Hematopoietic multipotent progenitor cell treated with erythropoietin and hydrocortisone succinate and interleukin-3 and kit ligand, for 8 days (in vitro differentiated cells): ENCODE measurements around the gene TRIM63.
A peak's percentile ranks its signal among the peaks of the same experiment; 100 is the strongest.

Experiments used
- DNase-seq: peaks from one replicate; pipeline ENCODE4 v3.0.0-alpha.2; 2015

TRIM63 gene

GRCh38 chr1:26084091-26084561 is 16.7 kb upstream of the TRIM63 start:
- no peak for DNase-seq

GRCh38 chr1:26083208-26083607 is 15.8 kb upstream of the TRIM63 start:
- no peak for DNase-seq

GRCh38 chr1:26082020-26082350 is 14.6 kb upstream of the TRIM63 start:
- DNase-seq: no peak

GRCh38 chr1:26081267-26082019 is 14.0 kb upstream of the TRIM63 start:
- peak; percentile 25 for DNase-seq

- no peak for DNase-seq
These were observed 12.8 kb upstream of the TRIM63 start for GRCh38 chr1:26079960-26080814.

- no peak for DNase-seq
These were observed 11.7 kb upstream of the TRIM63 start for GRCh38 chr1:26079178-26079563.

- DNase-seq: no peak
These were observed 11.1 kb upstream of the TRIM63 start for GRCh38 chr1:26078286-26079177.

GRCh38 chr1:26077524-26077923 is 10.1 kb upstream of the TRIM63 start:
- DNase-seq: no peak

- DNase-seq: no peak
These were observed 8.2 kb upstream of the TRIM63 start for GRCh38 chr1:26075421-26076144.

- DNase-seq: no peak
These were observed 4.9 kb upstream of the TRIM63 start for GRCh38 chr1:26072305-26072704.

GRCh38 chr1:26070963-26071342 is 3.5 kb upstream of the TRIM63 start:
- DNase-seq: no peak

- peak; percentile 98 for DNase-seq
These were observed 3.0 kb upstream of the TRIM63 start for GRCh38 chr1:26070296-26070962.

- DNase-seq: no peak
These were observed 2.5 kb upstream of the TRIM63 start for GRCh38 chr1:26069941-26070295.

GRCh38 chr1:26066857-26067256 is 573 bp downstream of the TRIM63 start:
- DNase-seq: peak; percentile 84

- DNase-seq: no peak
These were observed 1.3 kb downstream of the TRIM63 start for GRCh38 chr1:26066160-26066559.

GRCh38 chr1:26064553-26064952 is 2.9 kb downstream of the TRIM63 start:
- no peak for DNase-seq

GRCh38 chr1:26060832-26061574 is 6.4 kb downstream of the TRIM63 start:
- no peak for DNase-seq

GRCh38 chr1:26059906-26060305 is 7.5 kb downstream of the TRIM63 start:
- no peak for DNase-seq

- DNase-seq: no peak
These were observed 9.3 kb downstream of the TRIM63 start for GRCh38 chr1:26058052-26058595.

GRCh38 chr1:26057189-26057588 is 10.2 kb downstream of the TRIM63 start:
- DNase-seq: no peak

- DNase-seq: no peak
These were observed 12.4 kb downstream of the TRIM63 start for GRCh38 chr1:26055041-26055440.
